Psoas muscle (tissue), 8 donors: ENCODE results near the gene PSKH1. TPM values are rescaled to one million over a fixed set of nuclear protein-coding genes. Genes with fewer than 3 reads are reported as not detected.

Experiments used
- ATAC-seq, 4 donors: fragments of 200-7000 bp; cut with Tn5 transposase; one replicate each; pipeline ENCODE4 v1.9.1; 2020; ENCODE audit warnings: moderate library complexity in 3 of 4, mild to moderate bottlenecking in 2 of 4
- DNase-seq, 2 donors: peaks; one replicate each; pipeline ENCODE4 v3.0.0-alpha.2; 2020
- H3K27ac ChIP-seq: fragments of 200-600 bp; one replicate; pipeline ENCODE4 v1.8.0; 2022
- H3K27me3 ChIP-seq, 3 donors: fragments of 200-600 bp in 1 of 3; one replicate each; pipeline versions ENCODE4 v1.6.1 to v1.8.0; 2013 to 2022; ENCODE audit warnings: low read length in 2 of 3, mild to moderate bottlenecking in 2 of 3, moderate library complexity in 1 of 3; ENCODE audit not compliant: insufficient read depth in 3 of 3
- H3K36me3 ChIP-seq, 2 donors: fragments of 200-600 bp in 1 of 2; one replicate each; pipeline versions ENCODE4 v1.6.1 to v1.8.0; 2013 to 2022; ENCODE audit warnings: low read depth in 1 of 2, mild to moderate bottlenecking in 1 of 2, moderate library complexity in 1 of 2; ENCODE audit not compliant: insufficient read depth in 1 of 2
- H3K4me1 ChIP-seq: fragments of 200-600 bp; one replicate; pipeline ENCODE4 v1.8.0; 2022
- H3K4me3 ChIP-seq: fragments of 200-600 bp; one replicate; pipeline ENCODE4 v1.8.0; 2022; ENCODE audit warnings: mild to moderate bottlenecking
- H3K9me3 ChIP-seq: fragments of 200-600 bp; one replicate; pipeline ENCODE4 v1.8.0; 2022
- CTCF ChIP-seq: fragments of 200-600 bp; IDR thresholded peaks from one replicate; pipeline ENCODE4 v1.8.0; 2022; ENCODE audit warnings: antibody characterized with exemption
- WGBS, 3 donors: extraction: QIAGEN DNeasy Blood & Tissue Kit; methylation state at CpG; one replicate each; pipeline versions ENCODE4 v1.1.6 to v1.1.7; 2013; 5-methylcytosine and 5-hydroxymethylcytosine counted together
- intact Hi-C, 2 donors: fragments of 100-400 bp; cut with DNase I; formaldehyde crosslinking; loops; one replicate each; pipeline versions ENCODE4 v1.11.0 to v1.14.2; 2022
- polyA plus RNA-seq, 3 donors: library from polyadenylated mRNA; stranded (reverse); fragments of 200-250 nt; gene quantifications; one replicate each; pipeline ENCODE4 v1.2.3, GENCODE V29; 2013
- total RNA-seq, 4 donors: library from RNA; stranded (reverse); fragmentation: NEBNext Ultra II Directional in 2 of 4; extraction: Animal tissue kit (Norgen Biotek cat#: 25700) in 2 of 4; gene quantifications; one replicate each; pipeline versions ENCODE4 v1.2.1 to v1.2.4, GENCODE V29; 2021 to 2023
- donor health status: healthy with polysubstance abuse.
- donor health status: DM: no; HTN: no; CAD: no; lungs with moderate emphysema.
- donor health status: Bipolar disorder and iron deficiency.
- donor health status: healthy.
- donor health status: DM: yes; HTN: yes; CAD: no.
- donor health status: DM: no; HTN: no; CAD: no.
- donor health status: DM: no; HTN: no; CAD: no.
- donor health status: DM: yes; HTN: yes; CAD: no.

The PSKH1 gene
- total and polyA plus RNA-seq, 7 donors, result 9.6 to 18.8 (median 15.6) TPM

- TF ChIP-seq CTCF, result no peak
- Histone ChIP-seq H3K9me3 (no peaks in the 10 kb centered on the region), H3K4me1 (peaks cover 89% of the 10 kb centered on the region), H3K4me3 (no peak overlapping the region), H3K27me3 (no peaks in the 10 kb centered on the region), H3K36me3 (peaks cover 0 to 53% of the 10 kb centered on the region in 2 donors), H3K27ac (peak overlapping the region; percentile 91)
- DNase-seq (no peak), ATAC-seq (peak in 2 of 4 donors; percentile 24 to 25)
- WGBS, 3 donors, result 5 to 28% (median 18%) methylated on average over 2 of the region's 2 CpGs
- intact Hi-C loops, result no loop called here
Observed at GRCh38 chr16:67963292-67963661, 70.2 kb downstream of the PSKH1 start.

GRCh38 chr16:67963662-67964321 is 70.7 kb downstream of the PSKH1 start:
- Histone ChIP-seq H3K9me3 (no peaks in the 10 kb centered on the region), H3K4me3 (peak overlapping the region; percentile 88), H3K36me3 (peaks cover 0 to 48% of the 10 kb centered on the region in 2 donors), H3K27me3 (no peaks in the 10 kb centered on the region), H3K27ac (peak overlapping the region; percentile 91), H3K4me1 (peaks cover 85% of the 10 kb centered on the region)
- TF ChIP-seq CTCF, result no peak
- ATAC-seq, result peak in 3 of 4 donors; percentile 12 to 28 (median 14)
- intact Hi-C loops, result no loop called here
- 40 to 64% (median 47%) methylated on average over 32 of the region's 32 CpGs for WGBS, 3 donors
- peak in 1 of 2 donors; percentile 72 for DNase-seq

GRCh38 chr16:67964477-67965131 is 71.5 kb downstream of the PSKH1 start:
- intact Hi-C loops, result no loop called here
- Histone ChIP-seq H3K27me3 (no peaks in the 10 kb centered on the region), H3K36me3 (peaks cover 0 to 40% of the 10 kb centered on the region in 2 donors), H3K4me3 (peak overlapping the region; percentile 88), H3K4me1 (peaks cover 77% of the 10 kb centered on the region), H3K27ac (peak overlapping the region; percentile 91), H3K9me3 (no peaks in the 10 kb centered on the region)
- ATAC-seq, result peak in 2 of 4 donors; percentile 35 to 64
- no peak for DNase-seq
- WGBS, 3 donors, result 37 to 50% (median 40%) methylated on average over 6 of the region's 6 CpGs
- TF ChIP-seq CTCF, result no peak

GRCh38 chr16:67965668-67966548 is 72.9 kb downstream of the PSKH1 start:
- H3K27me3 ChIP-seq, result no peaks in the 10 kb centered on the region
- no peak for DNase-seq
- H3K4me3 ChIP-seq, result peak overlapping the region; percentile 88
- ATAC-seq, result peak in 3 of 4 donors; percentile 20 to 46 (median 31)
- H3K36me3 ChIP-seq, result peaks cover 0 to 27% of the 10 kb centered on the region in 2 donors
- TF ChIP-seq CTCF, result no peak
- 21 to 37% (median 22%) methylated on average over 11 of the region's 11 CpGs for WGBS, 3 donors
- intact Hi-C loops, result loop anchor here in 1 of 2 donors (2.0 kb wide), 1 partner anchor 21 kb away; no protein-coding TSS in a partner anchor
- H3K4me1 ChIP-seq, result peaks cover 66% of the 10 kb centered on the region
- H3K9me3 ChIP-seq, result no peaks in the 10 kb centered on the region
- H3K27ac ChIP-seq, result peak overlapping the region; percentile 91
